ENCODE measurements around the gene FOXP1. TPM values are rescaled to one million over a fixed set of nuclear protein-coding genes. Genes with fewer than 3 reads are reported as not detected.
A peak's percentile ranks its signal among the peaks of the same experiment; 100 is the strongest.
"Not testable (repeated sequence)": the region's sequence is repeated elsewhere in the genome, so short reads cannot be mapped to it uniquely, and the experiment has no call there.

FOXP1 gene
- total RNA-seq, 1 donor from 2014 or later: 26.1 TPM

DNA sequence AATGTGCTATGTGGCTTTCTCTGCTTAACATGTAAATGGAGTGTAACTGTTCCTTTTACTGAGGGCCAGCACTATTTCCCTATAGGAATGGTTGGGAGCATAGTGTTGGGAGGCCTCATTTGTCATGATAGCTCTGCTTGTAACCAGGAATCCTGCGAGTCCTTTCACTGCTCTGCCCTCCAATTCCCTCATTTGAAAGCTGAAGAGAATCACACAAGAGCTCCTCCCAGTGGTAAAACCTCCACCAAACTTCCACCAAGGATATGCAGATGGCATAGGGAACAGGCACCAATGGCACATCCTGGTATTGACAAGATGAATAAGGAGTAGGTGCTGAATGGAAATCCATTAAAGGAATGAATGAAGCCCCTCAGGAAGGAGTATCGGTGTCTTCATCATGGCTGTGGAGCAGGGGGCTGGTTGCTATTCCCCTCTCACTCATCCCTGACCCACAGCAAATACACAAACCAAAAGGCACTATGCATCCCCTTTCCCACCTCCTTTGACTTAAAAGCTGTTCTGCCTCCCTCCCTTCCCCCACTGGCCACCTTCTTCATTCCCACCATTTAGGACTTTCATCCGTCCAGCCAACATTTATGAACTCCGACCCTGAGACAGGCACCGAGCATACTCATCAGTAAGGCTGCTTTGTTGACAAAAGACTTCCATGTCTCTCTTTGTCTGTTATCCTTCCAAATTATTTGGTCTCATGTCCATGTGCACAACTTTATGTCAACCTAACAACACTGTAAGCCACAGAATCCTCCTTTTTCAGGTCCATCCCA, 560.8 kb downstream of the FOXP1 start:
- peak; percentile 68 for TF ChIP-seq CTCF (conservative IDR thresholded peaks at IDR 0.05; ENCODE audit: low read depth, low read length)
- no peak for DNase-seq (ENCODE audit: low read depth)
- no peak overlapping the region for H3K4me3 ChIP-seq (ENCODE audit: low read depth, low read length)

- TF ChIP-seq CTCF (conservative IDR thresholded peaks at IDR 0.05; ENCODE audit: low read depth, low read length): no peak
- DNase-seq (ENCODE audit: low read depth): no peak
- H3K4me3 ChIP-seq (ENCODE audit: low read depth, low read length): no peak overlapping the region
These were observed 564.7 kb downstream of the FOXP1 start for GRCh38 chr3:71018799-71019198.

DNA sequence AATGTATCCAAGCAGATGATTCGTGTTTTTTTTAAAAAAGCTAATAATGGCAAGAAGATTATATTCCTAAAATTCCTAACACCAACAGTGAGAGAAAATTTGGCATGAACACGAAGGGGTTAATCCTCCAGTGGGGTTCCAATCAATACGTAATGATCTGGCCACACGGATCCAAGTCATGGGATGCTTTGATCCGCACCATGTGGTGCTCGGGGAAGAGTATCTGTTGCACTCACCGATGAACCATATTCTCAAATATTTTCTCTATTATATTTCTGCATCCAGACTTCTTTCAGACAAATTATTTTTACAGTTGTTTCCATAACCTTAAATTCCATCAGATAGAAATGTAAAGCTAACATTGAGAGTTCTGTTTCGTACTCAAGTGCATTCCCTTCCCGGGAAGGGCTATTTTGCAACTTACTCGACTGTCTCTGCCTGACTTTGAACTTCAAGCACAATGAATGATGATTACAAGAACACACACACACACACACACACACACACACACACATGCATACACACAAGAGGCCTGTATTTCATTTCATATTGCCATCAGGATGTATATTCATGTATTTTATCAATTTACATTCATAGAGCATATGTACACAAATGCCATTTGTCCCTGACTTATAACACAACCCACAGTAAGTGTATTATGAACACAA, 567.2 kb downstream of the FOXP1 start:
- H3K4me3 ChIP-seq (ENCODE audit: low read depth, low read length): no peak overlapping the region
- TF ChIP-seq CTCF (conservative IDR thresholded peaks at IDR 0.05; ENCODE audit: low read depth, low read length): no peak
- DNase-seq (ENCODE audit: low read depth): no peak

- H3K4me3 ChIP-seq (ENCODE audit: low read depth, low read length); DNase-seq (ENCODE audit: low read depth): not testable (repeated sequence)
These were observed 568.9 kb downstream of the FOXP1 start for GRCh38 chr3:71014616-71015015.

GRCh38 chr3:71012971-71013370, 570.6 kb downstream of the FOXP1 start:
- no peak overlapping the region for H3K4me3 ChIP-seq (ENCODE audit: low read depth, low read length)
- TF ChIP-seq CTCF (conservative IDR thresholded peaks at IDR 0.05; ENCODE audit: low read depth, low read length): no peak
- no peak for DNase-seq (ENCODE audit: low read depth)

DNA sequence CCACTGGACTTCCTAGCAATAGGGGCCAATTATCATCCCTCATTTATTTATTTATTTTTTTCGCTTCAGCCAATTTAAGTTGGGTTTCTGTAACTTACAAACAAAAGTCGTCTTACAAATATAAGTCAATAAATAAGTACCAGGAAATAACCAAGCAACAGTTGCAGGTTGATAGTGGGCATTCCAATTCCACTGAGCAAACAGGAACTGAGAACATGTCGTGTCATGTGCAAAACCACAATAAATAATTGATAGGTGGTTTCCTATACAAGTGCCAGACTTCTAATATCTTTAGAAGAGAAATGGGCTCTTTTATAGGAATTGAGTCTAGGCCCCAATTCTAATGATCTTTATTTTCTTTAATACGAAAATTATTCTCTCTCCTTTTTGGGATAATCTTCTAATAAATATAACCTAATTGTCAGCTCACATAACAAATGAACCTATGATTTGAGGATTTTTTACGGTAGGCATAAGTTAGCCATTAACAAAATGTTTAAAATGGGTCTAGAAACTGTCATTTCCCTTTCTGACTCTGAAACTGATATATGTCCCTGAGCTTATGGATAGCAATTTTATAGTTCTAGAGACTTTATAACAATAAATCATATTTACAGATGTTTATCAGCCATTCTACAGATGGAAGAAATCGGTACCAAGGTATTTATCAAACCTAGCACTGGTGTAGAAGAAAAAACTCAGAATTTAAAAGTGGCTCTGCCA, 571.8 kb downstream of the FOXP1 start:
- H3K4me3 ChIP-seq (ENCODE audit: low read depth, low read length): no peak overlapping the region
- no peak for TF ChIP-seq CTCF (conservative IDR thresholded peaks at IDR 0.05; ENCODE audit: low read depth, low read length)
- peak; percentile 39 for DNase-seq (ENCODE audit: low read depth)

DNA sequence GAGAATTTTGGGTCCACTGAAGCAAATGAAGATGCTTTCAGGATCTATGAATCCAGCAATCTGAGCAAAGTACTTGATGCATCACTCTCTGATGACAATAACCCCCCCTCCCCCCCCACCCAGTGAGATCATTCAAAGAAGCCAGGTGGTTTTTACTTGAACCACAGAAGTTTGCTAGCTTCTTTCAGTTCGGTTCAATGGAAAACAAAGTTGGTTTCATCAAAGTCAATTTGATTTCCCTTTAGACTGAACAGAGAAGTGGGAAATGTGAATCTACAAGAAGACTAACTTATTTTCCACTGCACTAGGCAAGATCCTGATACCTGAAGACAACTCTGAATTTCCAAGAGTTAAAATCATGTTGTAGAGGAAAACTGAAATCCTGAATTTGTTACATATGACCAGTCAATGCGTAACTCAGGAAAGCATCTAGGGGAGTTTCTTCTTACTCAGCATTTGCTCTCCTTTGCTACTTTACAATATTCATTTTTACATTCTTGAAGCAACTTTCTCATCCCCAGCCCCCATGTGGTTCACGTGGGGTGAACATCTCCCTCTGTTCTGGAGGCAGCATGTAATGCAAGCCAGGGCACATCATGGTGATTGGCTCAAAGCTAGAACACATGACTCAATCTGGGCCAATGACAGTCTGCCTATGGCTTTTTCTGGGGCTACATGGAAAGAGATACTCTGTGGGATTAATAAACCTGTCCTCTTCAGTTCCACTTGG, 572.6 kb downstream of the FOXP1 start:
- no peak overlapping the region for H3K4me3 ChIP-seq (ENCODE audit: low read depth, low read length)
- TF ChIP-seq CTCF (conservative IDR thresholded peaks at IDR 0.05; ENCODE audit: low read depth, low read length): no peak
- DNase-seq (ENCODE audit: low read depth): no peak
